ENCODE results near the gene C10orf53.

The C10orf53 gene, protein sequence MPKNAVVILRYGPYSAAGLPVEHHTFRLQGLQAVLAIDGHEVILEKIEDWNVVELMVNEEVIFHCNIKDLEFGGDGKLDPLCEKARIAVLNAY

GRCh38 chr10:49679480-49679893 is at the start of gene C10orf53:
C10orf53 (plus strand) TSS chr10:49679651; CDS start chr10:49679698, 47 bp downstream.
- peak; percentile 50 for DNase-seq

DNA sequence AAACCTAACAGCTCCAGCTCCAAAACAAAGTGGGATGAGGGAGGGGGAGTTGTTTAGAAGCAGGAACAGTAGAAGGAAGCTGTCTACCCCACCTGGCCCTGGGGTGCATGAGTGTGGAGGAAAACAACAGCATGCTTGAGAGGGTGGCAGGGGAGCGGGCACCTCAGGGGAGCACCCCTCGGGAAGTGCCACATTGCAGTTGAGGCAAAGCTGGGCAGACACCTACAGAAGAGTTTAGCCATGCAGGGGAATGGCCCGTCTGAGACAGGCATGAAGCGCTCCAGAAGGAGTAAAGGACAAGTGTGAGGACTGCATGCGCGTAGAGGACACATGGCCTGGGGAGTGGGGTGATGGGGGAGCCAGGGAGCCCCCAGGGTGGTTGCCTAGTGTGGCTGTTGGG is 47.5 kb upstream of the C10orf53 start:
- DNase-seq, result no peak

GRCh38 chr10:49632406-49633317 is 46.8 kb upstream of the C10orf53 start:
- no peak for DNase-seq

- DNase-seq, result no peak
Observed at GRCh38 chr10:49633327-49634068, 46.0 kb upstream of the C10orf53 start.

DNA sequence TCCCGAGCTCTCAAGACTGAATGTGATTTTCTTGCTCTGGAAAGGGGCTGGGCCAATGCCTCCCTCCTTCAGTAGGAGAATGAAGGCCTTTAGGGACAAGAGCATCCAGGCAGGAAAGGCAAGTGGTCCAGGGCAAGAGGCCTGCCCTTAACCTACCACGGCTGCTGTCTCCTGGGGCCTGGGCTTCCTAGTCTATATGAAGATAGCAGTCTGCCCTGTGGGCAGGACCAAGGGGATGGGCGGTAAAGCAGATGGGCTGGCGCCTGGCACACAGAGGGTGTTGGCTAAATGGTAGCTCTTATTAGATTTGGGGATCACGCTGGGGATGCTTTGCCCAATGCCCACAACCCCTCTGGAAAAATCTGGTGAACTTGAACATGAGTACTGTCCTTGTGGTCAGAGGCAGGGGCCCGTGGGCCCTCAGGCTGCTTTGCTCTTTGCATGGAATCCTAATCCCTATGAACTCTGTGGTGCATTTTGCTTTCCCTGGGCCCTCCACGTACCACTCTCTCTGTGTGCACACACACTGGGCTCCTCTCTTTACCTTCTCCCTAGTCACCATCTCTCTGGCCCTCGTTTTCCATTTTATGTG is 45.3 kb upstream of the C10orf53 start:
- DNase-seq, result no peak

DNA sequence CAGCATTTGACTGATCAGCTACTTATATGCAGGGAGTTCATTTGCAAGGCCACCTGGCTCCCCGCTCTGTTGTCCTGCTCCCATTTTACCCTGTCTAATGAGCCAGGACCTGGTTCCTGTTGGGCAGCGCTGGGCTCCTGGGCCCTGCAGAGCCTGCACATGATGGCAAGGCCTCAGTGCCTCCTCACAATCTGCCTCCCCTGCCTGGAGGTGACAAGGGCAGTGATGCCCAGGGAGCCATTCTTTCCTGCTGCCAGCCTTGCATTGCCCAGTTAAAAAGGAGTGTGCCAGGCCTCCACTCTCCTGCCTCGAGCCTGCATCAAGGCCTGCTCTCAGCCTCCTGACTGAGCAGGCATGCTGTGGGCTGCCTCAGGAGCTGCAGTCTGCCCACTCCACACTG is 37.1 kb upstream of the C10orf53 start:
- no peak for DNase-seq

GRCh38 chr10:49643241-49644034 is 36.0 kb upstream of the C10orf53 start:
- no peak for DNase-seq

- no peak for DNase-seq
Observed at GRCh38 chr10:49644035-49644646, 35.3 kb upstream of the C10orf53 start.

GRCh38 chr10:49645417-49645816 is 34.0 kb upstream of the C10orf53 start:
- DNase-seq, result no peak

DNA sequence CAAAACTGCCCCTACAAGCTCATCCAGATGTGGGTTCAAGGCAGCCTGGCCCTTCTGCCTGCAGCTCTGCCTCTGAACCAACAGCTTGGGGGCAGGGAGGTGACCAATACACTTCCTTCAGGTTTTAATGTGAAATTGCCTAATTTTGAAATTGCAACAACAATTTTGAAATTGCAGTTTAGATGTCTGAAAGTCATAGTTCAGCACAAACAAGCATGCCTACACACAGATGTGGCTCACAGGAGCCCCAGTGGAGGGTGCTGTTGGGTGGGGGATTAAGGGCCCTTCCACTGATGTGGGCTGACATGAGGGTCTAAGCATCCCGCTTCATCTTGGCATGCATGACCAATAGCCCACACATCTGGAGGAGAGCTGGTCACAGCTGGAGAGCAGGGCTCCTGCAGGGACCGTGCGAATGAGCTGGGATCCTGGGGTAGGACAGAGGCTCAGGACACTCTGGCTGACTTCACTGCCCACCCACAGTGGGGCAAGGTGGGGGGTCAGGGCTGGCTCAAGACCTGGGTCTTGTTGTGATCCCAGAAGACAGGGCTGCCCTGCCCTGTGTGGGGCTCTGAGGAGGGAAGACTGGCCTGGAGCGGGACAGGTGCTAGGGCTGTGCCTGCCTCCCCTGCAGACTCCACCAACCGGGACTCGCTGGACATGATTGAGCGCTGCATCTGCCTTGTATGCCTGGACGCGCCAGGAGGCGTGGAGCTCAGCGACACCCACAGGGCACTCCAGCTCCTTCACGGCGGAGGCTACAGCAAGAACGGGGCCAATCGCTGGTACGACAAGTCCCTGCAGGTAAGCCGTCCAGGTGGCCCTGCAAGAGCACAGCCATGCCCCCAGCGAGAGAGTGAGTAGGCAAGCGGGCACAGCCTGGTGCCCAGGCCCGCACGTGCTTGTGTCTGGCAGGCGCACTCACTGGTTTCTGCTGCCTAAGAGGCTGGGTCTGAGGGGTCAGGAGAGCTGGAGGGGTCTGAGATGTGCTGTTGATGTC is 33.3 kb upstream of the C10orf53 start:
- DNase-seq, result no peak

DNA sequence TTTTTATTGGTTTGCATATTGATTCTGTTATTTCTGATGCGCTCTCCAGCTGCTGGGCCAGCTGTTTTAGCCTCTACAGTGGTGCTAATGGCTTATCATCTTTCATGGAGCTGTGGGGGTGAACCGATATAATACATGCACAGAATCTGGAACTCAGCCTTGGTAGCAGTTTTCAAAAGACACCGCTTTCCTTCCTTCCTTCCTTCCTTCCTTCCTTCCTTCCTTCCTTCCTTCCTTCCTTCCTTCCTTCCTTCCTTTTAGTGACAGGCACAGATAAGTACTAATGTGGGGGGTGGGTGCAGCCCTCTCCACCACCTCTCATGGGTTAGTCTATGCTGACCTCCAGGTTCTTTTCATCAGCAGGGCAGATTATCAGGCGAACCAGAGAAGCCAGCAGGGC is 31.9 kb upstream of the C10orf53 start:
- no peak for DNase-seq

GRCh38 chr10:49647985-49648795 is 31.3 kb upstream of the C10orf53 start:
- DNase-seq, result no peak

DNA sequence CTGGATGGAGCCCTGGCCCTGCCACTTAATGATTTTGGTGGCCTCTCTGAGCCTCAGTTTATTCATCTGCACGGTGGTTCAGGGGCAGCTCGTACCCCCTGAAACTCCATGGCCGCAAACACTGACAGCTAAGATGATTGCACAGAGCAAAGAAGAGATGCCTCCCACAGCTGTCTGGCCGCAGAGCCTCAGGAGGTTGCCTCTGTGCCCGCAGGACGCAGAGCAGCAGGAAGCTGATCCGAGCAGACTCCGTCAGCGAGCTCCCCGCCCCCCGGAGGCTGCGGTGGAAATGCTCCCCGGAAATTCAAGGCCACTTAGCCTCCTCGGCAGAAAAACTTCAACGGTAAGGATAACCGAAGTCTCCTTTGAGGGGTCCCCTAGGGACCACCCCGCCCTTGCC is 30.2 kb upstream of the C10orf53 start:
- DNase-seq, result peak; percentile 38

DNA sequence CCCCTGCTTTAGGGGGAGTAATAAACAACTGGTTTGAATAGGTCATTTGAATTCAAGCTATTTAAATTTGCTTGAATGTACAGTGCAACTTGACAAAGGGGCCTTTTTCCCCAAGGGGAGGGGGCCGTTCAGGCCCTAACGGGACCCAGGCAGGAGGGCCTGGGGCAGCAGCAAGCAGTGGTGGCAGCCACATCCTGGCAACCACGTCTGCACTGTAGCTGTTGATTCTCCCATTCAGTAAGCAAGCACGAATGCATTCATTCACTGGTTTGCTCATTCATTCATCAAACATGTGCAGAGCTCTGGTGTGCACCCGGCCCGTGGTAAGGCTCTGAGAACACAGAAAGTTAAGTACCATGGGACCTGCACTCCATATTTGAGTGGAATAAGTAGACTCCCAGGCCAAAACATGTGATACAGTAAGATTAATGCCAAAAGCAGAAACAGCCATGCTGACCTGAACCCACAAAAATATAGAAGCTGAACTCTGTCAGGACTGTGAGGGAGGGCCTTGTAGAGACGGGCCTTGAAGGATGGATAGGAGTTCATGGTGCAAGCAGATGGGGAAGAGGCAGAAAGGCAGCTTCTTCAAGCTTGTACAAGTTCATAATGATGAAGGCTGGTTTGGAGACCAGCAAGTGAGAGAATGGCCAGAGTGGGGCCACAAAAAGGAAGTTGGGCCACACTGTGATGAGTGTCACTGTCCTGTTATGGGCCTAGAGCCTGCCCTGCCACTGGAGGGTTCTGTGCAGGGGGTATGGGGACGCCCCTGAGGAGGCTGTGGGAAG is 29.3 kb upstream of the C10orf53 start:
- DNase-seq, result no peak

DNA sequence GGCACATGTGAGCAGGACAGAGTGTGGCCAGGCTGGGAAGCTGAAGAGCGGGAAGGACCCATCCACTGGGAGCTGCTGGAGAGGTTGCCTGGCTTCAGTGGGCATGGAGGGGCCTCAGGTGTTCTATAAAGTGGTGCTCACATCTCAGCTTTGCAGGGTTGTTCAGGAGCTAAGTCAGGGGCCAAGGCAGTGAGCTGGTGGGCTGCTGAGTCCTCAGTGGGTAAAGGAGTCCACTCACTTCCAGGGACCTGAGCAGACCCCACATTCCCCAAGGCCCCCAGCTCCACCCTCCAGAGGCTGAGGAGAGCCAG is 28.8 kb upstream of the C10orf53 start:
- no peak for DNase-seq

DNA sequence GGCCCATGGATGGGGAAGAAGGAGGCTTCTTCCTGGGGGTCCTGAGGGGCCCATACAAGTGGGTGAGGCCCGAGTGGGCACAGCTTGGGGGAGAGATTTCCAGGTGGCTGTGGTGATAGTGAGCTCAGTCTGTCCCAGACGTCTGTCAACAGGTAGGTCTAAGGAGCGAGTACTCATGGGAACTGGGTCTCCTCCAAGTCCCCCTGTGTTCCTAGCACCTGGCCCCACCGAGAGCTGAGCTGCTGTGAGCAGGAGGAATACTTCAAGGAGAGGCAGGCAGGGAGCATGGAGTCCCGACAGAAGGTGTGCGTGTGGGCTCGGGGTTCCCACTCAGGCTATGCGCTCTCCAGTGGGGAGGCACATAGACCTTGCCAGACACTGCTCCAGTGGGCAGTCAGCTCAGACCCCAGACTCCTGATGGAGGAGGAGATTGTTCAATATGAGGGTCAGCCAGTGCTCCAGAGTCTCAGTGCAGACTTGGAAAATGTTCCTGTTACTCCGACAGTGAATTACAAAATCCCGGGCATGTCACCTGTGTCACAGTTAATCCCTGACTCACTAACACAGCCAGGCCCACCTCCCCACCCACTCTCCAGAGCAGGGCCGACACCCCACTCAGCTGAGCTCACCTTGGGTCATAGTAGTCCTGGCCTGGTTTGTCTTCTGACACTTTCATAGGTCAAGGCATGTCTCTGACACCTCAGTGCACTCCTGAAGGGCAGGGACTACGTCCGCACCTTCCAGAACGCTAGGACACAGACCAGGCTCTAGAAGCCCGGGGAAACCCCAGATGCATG is 28.2 kb upstream of the C10orf53 start:
- no peak for DNase-seq

DNA sequence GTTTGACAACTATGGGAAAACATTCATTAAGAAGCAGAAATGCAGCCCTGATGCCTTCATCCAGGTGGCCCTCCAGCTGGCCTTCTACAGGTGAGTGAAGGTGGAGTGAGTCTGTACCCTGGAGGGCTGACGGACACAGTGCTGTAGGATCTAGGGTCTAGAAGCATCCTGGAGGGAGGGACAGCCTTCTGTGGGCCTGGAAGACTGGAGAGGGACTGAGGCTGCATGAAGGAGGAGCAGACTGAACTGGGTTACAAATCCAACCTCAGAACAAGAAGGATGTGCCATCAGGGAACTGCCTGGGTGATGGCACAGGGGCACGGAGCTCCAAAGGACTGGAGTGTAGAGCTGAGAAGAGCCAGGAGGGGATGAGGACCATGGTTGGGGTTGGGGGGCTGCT is 27.5 kb upstream of the C10orf53 start:
- no peak for DNase-seq

Measured in stimulated activated CD4-positive, alpha-beta T cell treated with anti-CD3 and anti-CD28 coated beads, Interleukin-15, amount 100 ng/mL, for 24 hours (primary cell).